ENCODE data around the gene DOK7.
"Not testable (repeated sequence)": the region's sequence is repeated elsewhere in the genome, so short reads cannot be mapped to it uniquely, and the experiment has no call there.

Gene DOK7

DNA sequence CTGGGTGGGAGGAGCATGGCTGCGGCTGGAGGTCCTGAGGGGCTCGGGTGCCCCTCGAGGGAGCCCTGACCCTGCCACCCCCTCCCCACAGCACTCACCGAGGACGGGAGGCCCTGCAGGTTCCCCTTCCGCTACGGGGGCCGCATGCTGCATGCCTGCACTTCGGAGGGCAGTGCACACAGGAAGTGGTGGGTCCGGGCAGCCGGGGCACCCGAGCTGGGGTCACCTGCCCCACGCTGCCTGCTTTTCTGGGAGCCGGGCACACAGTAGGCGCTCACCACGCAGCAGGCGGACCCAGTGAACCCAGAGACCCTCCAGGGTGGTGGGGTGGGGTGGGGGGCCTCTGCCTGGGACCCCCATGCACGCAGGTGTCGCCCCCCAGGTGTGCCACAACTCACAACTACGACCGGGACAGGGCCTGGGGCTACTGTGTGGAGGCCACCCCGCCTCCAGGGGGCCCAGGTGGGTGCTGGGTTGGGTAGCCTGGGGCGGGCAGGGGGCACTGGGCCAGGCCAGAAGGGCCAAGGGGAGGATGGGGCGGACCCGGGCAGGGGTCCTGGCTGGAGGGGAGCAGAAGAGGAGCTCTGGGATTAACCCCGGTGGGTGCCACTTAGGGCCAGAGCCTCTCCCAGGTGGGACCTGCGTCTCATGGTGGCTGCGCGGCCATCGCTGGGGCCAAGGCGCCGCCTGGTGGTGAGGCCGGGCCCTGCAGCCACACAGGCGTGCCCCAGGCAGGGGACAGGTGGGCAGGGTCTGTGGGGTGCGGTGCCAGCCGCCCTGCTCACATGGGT, 20.0 kb upstream of the DOK7 start:
- DNase-seq (ENCODE audit: low read depth) = peak; percentile 9

DNA sequence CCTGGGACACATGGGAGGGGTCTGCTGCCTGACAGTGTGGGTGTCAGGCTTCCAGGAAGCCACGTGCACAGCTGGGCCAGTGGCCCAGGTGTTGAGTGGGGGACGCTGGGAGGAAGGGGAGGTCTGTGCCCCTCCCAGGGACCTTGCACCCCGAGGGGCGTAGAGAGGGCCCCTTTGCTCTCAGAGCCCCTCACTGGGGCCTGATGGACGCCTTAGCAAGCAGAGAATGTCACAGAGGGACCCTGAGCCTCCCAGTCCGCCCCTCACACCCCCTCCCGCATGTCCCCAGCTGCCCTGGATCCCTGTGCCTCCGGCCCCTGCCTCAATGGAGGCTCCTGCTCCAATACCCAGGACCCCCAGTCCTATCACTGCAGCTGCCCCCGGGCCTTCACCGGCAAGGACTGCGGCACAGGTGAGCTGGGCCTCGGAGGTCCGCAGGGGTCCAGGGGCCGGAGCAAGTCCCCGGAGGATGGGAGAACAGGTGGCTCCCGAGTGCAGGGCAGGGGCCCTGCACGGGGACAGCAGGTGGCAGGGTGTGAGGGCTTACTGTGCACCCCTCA, 19.3 kb upstream of the DOK7 start:
- DNase-seq (ENCODE audit: low read depth) = no peak

GRCh38 chr4:3444351-3445110, 18.6 kb upstream of the DOK7 start:
- DNase-seq (ENCODE audit: low read depth) = no peak

DNA sequence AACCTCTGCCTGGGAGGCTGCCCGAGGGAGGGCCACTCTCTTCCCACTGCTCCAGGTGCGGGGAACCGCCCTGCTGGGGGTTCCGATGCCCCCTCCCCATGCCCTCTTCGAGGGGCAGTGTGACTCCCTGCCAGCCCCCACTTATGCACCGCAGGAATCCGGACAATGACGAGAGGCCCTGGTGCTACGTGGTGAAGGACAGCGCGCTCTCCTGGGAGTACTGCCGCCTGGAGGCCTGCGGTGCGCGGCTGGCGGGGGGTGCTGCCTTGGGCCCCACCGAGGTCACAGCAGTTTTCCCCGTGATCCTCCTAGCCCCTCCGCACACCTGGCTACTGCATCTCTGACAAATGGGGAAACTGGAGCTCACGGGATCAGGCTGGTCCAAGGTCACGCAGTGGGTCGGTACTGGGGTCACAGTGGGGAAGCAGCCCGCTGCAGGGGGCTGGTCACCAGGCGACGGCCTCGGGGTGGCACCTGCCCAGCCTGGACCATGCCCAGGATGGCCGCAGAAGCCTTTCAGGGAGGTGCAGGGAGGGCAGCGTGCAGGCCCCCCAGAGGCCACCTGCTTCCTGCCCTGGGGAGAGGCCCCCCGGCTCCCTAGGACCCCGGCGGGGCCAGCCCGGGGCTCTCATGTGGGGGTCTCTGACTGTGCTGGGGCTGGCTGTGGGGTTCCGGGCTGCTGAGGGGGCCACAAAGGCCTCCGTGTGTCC, 17.8 kb upstream of the DOK7 start:
- no peak for DNase-seq (ENCODE audit: low read depth)

GRCh38 chr4:3445829-3446545, 17.1 kb upstream of the DOK7 start:
- DNase-seq (ENCODE audit: low read depth) = no peak

GRCh38 chr4:3446631-3447320, 16.3 kb upstream of the DOK7 start:
- DNase-seq (ENCODE audit: low read depth) = no peak

DNA sequence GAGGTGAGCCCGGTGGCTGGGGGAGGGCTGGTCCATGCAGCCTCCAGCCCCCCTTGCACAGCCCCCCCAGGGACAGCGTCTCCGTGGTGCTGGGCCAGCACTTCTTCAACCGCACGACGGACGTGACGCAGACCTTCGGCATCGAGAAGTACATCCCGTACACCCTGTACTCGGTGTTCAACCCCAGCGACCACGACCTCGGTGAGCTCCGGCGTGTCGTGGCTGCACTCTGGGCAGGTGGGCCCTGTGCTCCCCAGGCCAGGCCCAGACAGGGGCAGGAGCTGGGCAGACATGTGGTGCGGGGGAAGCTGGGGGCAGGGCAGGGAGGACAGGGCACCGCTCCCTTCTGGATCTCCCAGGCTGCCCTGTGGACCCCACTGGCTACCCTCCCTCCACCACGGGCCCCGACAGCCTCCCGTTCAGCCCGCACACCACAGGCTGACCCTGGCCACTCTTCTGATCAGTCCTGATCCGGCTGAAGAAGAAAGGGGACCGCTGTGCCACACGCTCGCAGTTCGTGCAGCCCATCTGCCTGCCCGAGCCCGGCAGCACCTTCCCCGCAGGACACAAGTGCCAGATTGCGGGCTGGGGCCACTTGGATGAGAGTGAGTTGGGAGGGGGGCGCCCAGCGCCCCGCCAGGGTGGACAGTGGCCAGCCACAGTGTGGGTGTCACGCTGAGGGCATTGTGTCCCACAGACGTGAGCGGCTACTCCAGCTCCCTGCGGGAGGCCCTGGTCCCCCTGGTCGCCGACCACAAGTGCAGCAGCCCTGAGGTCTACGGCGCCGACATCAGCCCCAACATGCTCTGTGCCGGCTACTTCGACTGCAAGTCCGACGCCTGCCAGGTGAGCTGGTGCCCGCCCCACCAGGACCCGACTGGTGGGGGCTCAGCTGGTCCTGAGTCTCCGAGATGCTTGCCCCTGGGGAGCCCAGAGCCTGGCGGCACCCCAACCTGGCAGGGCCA, 15.4 kb upstream of the DOK7 start:
- DNase-seq (ENCODE audit: low read depth) = no peak

DNA sequence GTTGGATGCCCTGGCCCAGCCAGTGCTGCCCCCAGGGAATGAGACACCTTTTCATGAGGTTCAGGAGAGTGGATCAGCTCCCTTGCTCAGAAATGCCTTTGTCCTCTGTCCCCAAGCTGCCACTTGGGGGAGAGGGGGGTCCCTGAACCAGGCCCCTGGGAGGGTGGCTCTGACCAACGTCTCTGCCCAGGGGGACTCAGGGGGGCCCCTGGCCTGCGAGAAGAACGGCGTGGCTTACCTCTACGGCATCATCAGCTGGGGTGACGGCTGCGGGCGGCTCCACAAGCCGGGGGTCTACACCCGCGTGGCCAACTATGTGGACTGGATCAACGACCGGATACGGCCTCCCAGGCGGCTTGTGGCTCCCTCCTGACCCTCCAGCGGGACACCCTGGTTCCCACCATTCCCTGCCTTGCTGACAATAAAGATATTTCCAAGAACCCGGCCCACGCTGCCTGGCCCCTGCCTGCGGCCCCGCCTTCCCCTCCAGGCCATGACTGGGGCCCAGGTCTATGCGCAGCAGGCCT, 14.0 kb upstream of the DOK7 start:
- no peak for DNase-seq (ENCODE audit: low read depth)

DNA sequence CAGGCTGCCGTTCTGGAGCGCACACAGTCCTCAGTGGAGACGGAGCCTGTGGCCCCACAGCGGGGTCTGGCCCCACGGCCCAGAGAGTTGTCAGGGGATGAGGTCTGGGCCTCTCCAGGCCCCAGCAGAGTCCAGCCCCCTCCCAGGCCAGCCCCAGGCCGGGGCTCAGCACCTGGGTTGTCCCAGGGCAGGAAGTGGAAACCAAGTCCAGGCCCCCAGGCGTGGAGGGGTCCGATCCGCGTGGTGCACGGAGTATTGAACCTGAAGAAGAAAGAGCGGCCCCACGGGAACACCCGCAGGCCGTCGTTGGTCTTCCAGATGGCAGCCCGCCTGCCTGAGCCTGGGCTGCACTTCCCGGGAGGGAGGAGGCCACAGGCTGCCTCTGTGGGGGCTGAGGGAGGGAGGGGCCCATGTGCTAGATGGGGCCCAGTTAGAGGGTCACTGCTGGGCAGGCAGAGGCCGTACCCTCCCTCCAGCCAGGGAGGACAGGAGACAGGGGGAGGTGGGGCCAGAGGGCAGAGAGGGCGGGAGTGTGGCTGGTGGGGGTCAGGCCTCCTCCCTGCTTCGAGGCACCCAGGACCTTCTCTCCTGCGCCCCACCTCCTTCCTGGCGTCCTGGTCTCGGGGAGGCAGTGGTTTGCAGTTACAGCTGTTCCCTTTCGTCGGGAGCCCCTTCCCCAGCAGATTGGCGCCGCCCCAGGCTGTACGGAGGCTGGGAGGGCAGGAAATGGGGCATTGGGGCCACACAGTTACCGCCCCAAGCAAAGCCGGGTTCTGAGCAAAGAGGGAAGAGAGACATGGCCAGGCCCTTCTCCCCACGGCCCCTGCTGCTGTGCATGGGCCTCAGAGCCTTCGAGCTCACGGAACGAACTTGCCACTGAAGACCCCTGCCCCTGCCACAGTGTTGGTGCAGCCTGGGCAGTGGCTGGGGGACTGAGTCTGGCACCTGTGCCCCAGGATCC, 13.3 kb upstream of the DOK7 start:
- DNase-seq (ENCODE audit: low read depth) = no peak

- DNase-seq (ENCODE audit: low read depth) = no peak
Observed at GRCh38 chr4:3450643-3451042, 12.5 kb upstream of the DOK7 start.

DNA sequence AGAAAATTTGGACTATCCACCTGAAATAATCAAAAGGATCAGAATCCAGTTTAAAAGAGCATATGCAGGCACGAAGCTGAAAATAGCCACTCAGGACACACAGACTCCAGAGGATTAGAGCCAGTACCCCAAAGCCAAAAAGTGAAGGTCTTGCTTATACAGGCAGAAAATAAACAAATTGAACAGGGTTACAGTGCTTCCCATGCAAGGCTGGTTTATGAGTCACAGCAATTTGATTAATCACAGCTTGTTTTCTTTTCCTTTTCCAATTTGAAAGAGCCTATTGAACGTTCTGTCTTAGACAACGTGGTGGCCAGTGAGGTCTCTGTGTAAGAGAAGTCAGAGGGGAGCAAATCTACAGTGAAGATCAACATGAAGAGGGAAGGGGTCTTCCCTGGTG, 11.2 kb upstream of the DOK7 start:
- no peak for DNase-seq (ENCODE audit: low read depth)

- DNase-seq (ENCODE audit: low read depth) = no peak
Observed at GRCh38 chr4:3452376-3452775, 10.7 kb upstream of the DOK7 start.

DNA sequence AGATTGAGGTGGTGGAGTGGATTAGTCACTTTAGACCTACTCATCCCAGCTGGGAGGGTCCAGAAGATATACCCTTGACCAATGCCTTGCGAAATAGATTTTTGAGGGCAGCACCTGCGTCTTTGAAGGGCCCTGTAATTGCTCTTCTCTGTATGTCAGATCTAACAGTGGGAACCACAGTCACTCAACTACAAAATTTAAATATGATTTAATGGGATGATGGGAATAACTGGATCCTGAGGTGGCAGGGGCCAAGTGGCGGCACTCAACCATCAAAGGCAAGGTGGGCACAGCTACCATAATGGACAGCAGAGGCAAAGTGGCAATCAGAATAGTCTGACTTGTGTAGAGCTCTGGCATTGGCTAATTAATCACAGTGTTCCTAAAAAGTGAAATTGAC, 7.5 kb upstream of the DOK7 start:
- not testable (repeated sequence) for DNase-seq (ENCODE audit: low read depth)

DNA sequence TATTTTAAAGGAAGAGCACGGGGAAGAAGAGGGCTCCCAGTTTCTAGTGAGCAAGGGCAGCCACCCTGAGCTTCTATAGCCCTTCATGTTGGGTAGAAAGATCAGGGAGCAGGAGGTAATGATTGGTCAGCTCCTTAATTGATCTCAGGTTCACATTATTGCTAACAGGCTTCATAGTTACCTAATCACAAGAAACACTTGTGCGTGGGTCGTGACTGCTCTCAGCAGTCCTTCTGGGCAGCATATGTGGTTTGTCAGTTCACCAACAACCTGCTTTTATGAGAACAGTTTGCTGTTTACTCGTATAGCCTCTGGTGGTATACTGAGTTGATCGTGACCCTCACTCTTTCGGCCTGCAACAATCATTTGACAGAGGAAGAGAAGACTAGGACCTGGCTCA, 4.7 kb upstream of the DOK7 start:
- no peak for DNase-seq (ENCODE audit: low read depth)

GRCh38 chr4:3459156-3459555, 4.0 kb upstream of the DOK7 start:
- not testable (repeated sequence) for DNase-seq (ENCODE audit: low read depth)

DNA sequence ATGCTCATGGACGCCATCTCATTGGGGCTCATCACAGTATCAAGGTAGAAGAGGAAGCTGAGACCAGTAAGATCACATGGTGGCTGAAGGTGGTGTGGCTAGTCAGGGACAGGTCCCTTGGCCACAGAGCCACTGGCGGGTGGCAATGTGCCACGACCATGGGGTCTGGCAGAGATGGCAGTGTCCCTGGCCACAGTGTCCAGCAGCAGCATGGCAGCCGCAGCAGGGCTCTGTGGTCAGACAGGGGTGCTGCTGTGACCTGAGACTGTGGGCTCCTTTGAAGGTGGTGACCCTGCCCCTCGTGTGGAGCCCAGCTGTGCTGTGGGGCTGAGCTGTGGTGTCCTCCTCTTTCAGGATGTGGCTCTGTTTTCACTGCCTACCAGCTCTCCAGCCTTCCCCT, 2.2 kb upstream of the DOK7 start:
- DNase-seq (ENCODE audit: low read depth) = no peak

GRCh38 chr4:3461515-3462291, 1.4 kb upstream of the DOK7 start:
- DNase-seq (ENCODE audit: low read depth) = no peak

- no peak for DNase-seq (ENCODE audit: low read depth)
Observed at GRCh38 chr4:3462321-3462789, 751 bp upstream of the DOK7 start.

All from CMK (cell line).